Activated CD8-positive, alpha-beta T cell treated with anti-CD3 and anti-CD28 coated beads, Interleukin-2, amount 10 ng/mL, durations not matched to agents 7 days and 5 days (primary cell): Measurements from ENCODE around the gene TYW1B. TPM values are rescaled to one million over a fixed set of nuclear protein-coding genes. Genes with fewer than 3 reads are reported as not detected.
"Not testable (repeated sequence)": the region's sequence is repeated elsewhere in the genome, so short reads cannot be mapped to it uniquely, and the experiment has no call there.

Experiments used
- ATAC-seq: fragments of 150-1000 bp; cut with Tn5 transposase; one replicate; pipeline ENCODE4 v1.10.0; 2021; ENCODE audit warnings: moderate library complexity
- CTCF ChIA-PET: fragments of 350-600 bp; sonication (Branson Sonifier 250); formaldehyde crosslinking; loops from one replicate; lab custom pipeline; 2021; ENCODE audit warnings: antibody characterized with exemption; lab: Charles Lee
- POLR2A ChIA-PET: fragments of 350-600 bp; sonication (Branson Sonifier 250); formaldehyde crosslinking; loops from one replicate; lab custom pipeline; 2021; ENCODE audit warnings: antibody characterized with exemption; lab: Charles Lee
- DNase-seq: peaks from one replicate; pipeline ENCODE4 v3.0.0-alpha.2; 2020
- H3K27ac Mint-ChIP-seq: one replicate; pipeline ENCODE4 v1.8.0; 2021; ENCODE audit warnings: mild to moderate bottlenecking, mixed read lengths
- H3K27me3 Mint-ChIP-seq: one replicate; pipeline ENCODE4 v1.8.0; 2021; ENCODE audit warnings: low read depth, mixed read lengths
- H3K36me3 Mint-ChIP-seq: one replicate; pipeline ENCODE4 v1.8.0; 2021; ENCODE audit warnings: low read depth, mixed read lengths
- H3K4me1 Mint-ChIP-seq: one replicate; pipeline ENCODE4 v1.8.0; 2021; ENCODE audit warnings: low read depth, mixed read lengths
- H3K4me3 Mint-ChIP-seq: one replicate; pipeline ENCODE4 v1.8.0; 2021; ENCODE audit warnings: mild to moderate bottlenecking, mixed read lengths
- H3K9me3 Mint-ChIP-seq: one replicate; pipeline ENCODE4 v1.8.0; 2022; ENCODE audit warnings: mixed read lengths; ENCODE audit not compliant: insufficient read depth
- total RNA-seq, 2 experiments: library from RNA; stranded (reverse); gene quantifications; one replicate each; pipeline ENCODE4 v1.2.3, GENCODE V29; 2021

TYW1B gene
- total RNA-seq, 2 experiments from 2014 or later = 2.7 to 3.2 TPM

GRCh38 chr7:72743801-72744200 is 84.2 kb downstream of the TYW1B start:
- H3K27me3 Mint-ChIP-seq, H3K4me3 Mint-ChIP-seq, CTCF ChIA-PET, POLR2A ChIA-PET, H3K27ac Mint-ChIP-seq, ATAC-seq, DNase-seq, H3K9me3 Mint-ChIP-seq, H3K4me1 Mint-ChIP-seq: not testable (repeated sequence)
- H3K36me3 Mint-ChIP-seq = peaks cover 20% of the 10 kb centered on the region

GRCh38 chr7:72739716-72740115 is 88.3 kb downstream of the TYW1B start:
- CTCF ChIA-PET, DNase-seq, ATAC-seq, POLR2A ChIA-PET, H3K4me1 Mint-ChIP-seq, H3K4me3 Mint-ChIP-seq, H3K27ac Mint-ChIP-seq, H3K27me3 Mint-ChIP-seq: not testable (repeated sequence)
- Mint-ChIP-seq H3K9me3 (peaks cover 24% of the 10 kb centered on the region), H3K36me3 (peaks cover 33% of the 10 kb centered on the region)

GRCh38 chr7:72735855-72736254 is 92.1 kb downstream of the TYW1B start:
- ATAC-seq, H3K4me3 Mint-ChIP-seq, DNase-seq, H3K4me1 Mint-ChIP-seq, H3K27ac Mint-ChIP-seq, CTCF ChIA-PET, POLR2A ChIA-PET, H3K27me3 Mint-ChIP-seq: not testable (repeated sequence)
- Mint-ChIP-seq H3K36me3 (peaks cover 26% of the 10 kb centered on the region), H3K9me3 (peaks cover 40% of the 10 kb centered on the region)

- ATAC-seq, H3K4me3 Mint-ChIP-seq, H3K27ac Mint-ChIP-seq, POLR2A ChIA-PET, H3K27me3 Mint-ChIP-seq, CTCF ChIA-PET, H3K4me1 Mint-ChIP-seq, DNase-seq: not testable (repeated sequence)
- peaks cover 34% of the 10 kb centered on the region for H3K9me3 Mint-ChIP-seq
- H3K36me3 Mint-ChIP-seq = peaks cover 28% of the 10 kb centered on the region
Observed at GRCh38 chr7:72730815-72731214, 97.2 kb downstream of the TYW1B start.

- H3K4me1 Mint-ChIP-seq, DNase-seq, H3K27me3 Mint-ChIP-seq, ATAC-seq, H3K4me3 Mint-ChIP-seq, POLR2A ChIA-PET, CTCF ChIA-PET, H3K27ac Mint-ChIP-seq: not testable (repeated sequence)
- Mint-ChIP-seq H3K36me3 (peaks cover 28% of the 10 kb centered on the region), H3K9me3 (peaks cover 34% of the 10 kb centered on the region)
Observed at GRCh38 chr7:72730384-72730783, 97.6 kb downstream of the TYW1B start.

GRCh38 chr7:72729130-72729529 is 98.9 kb downstream of the TYW1B start:
- DNase-seq, H3K4me3 Mint-ChIP-seq, H3K27ac Mint-ChIP-seq, POLR2A ChIA-PET, H3K4me1 Mint-ChIP-seq, H3K27me3 Mint-ChIP-seq, ATAC-seq, CTCF ChIA-PET: not testable (repeated sequence)
- peaks cover 27% of the 10 kb centered on the region for H3K9me3 Mint-ChIP-seq
- H3K36me3 Mint-ChIP-seq = peaks cover 19% of the 10 kb centered on the region

- DNase-seq, CTCF ChIA-PET, H3K4me1 Mint-ChIP-seq, H3K27me3 Mint-ChIP-seq, H3K27ac Mint-ChIP-seq, POLR2A ChIA-PET, ATAC-seq, H3K9me3 Mint-ChIP-seq, H3K36me3 Mint-ChIP-seq, H3K4me3 Mint-ChIP-seq: not testable (repeated sequence)
Observed at GRCh38 chr7:72722694-72723093, 105.3 kb downstream of the TYW1B start.

GRCh38 chr7:72720890-72721289 is 107.1 kb downstream of the TYW1B start:
- H3K36me3 Mint-ChIP-seq, H3K4me1 Mint-ChIP-seq, CTCF ChIA-PET, H3K4me3 Mint-ChIP-seq, POLR2A ChIA-PET, H3K27ac Mint-ChIP-seq, ATAC-seq, DNase-seq, H3K27me3 Mint-ChIP-seq, H3K9me3 Mint-ChIP-seq: not testable (repeated sequence)

GRCh38 chr7:72717252-72717774 is 110.7 kb downstream of the TYW1B start:
- H3K4me1 Mint-ChIP-seq, POLR2A ChIA-PET, H3K9me3 Mint-ChIP-seq, DNase-seq, H3K27ac Mint-ChIP-seq, H3K27me3 Mint-ChIP-seq, CTCF ChIA-PET, ATAC-seq, H3K4me3 Mint-ChIP-seq: not testable (repeated sequence)
- peaks cover 13% of the 10 kb centered on the region for H3K36me3 Mint-ChIP-seq

GRCh38 chr7:72711927-72712326 is 116.1 kb downstream of the TYW1B start:
- H3K9me3 Mint-ChIP-seq, H3K27me3 Mint-ChIP-seq, ATAC-seq, H3K4me1 Mint-ChIP-seq, DNase-seq, H3K4me3 Mint-ChIP-seq, POLR2A ChIA-PET, H3K27ac Mint-ChIP-seq, CTCF ChIA-PET: not testable (repeated sequence)
- peaks cover 19% of the 10 kb centered on the region for H3K36me3 Mint-ChIP-seq

GRCh38 chr7:72710983-72711382 is 117.0 kb downstream of the TYW1B start:
- H3K27ac Mint-ChIP-seq = no peak overlapping the region
- ChIA-PET CTCF (no interaction called here), POLR2A (no interaction called here)
- no peak for ATAC-seq
- H3K27me3 Mint-ChIP-seq = no peaks in the 10 kb centered on the region
- H3K4me1 Mint-ChIP-seq = no peaks in the 10 kb centered on the region
- H3K9me3 Mint-ChIP-seq = peaks cover 5% of the 10 kb centered on the region
- peaks cover 19% of the 10 kb centered on the region for H3K36me3 Mint-ChIP-seq
- no peak overlapping the region for H3K4me3 Mint-ChIP-seq
- no peak for DNase-seq

- DNase-seq (no peak), ATAC-seq (no peak)
- Mint-ChIP-seq H3K27ac (no peak overlapping the region), H3K27me3 (no peaks in the 10 kb centered on the region), H3K9me3 (peaks cover 5% of the 10 kb centered on the region), H3K4me3 (no peak overlapping the region), H3K4me1 (no peaks in the 10 kb centered on the region), H3K36me3 (peaks cover 19% of the 10 kb centered on the region)
- POLR2A ChIA-PET = no interaction called here
- CTCF ChIA-PET = no interaction called here
Observed at GRCh38 chr7:72709909-72710308, 118.1 kb downstream of the TYW1B start.
